K562 (cell line): ENCODE results near the gene RIPOR1. TPM values are rescaled to one million over a fixed set of nuclear protein-coding genes. Genes with fewer than 3 reads are reported as not detected.
A peak's percentile ranks its signal among the peaks of the same experiment; 100 is the strongest.

ENCODE experiments used
- ATAC-seq: fragments of 200-7000 bp; cut with Tn5 transposase; 3 replicates; pipeline ENCODE4 v1.9.1; 2020; ENCODE audit warnings: moderate library complexity
- BruUV-seq: library from RNA; stranded (reverse); fragments of 400-500 nt; replicated peaks from 2 replicates; lab custom pipeline; 2021; lab: Mats Ljungman, UMichigan
- CTCF ChIA-PET: fragments of 300-600 bp; formaldehyde crosslinking; extraction: SDS; loops from one replicate; lab custom pipeline; 2021; ENCODE audit warnings: low intra/inter-chr PET ratio; lab: Yijun Ruan, JAX
- POLR2A ChIA-PET: fragments of 300-600, 350-650 bp; sonication (Branson Sonifier 250); formaldehyde crosslinking; extraction: SDS; loops from one replicate; lab custom pipeline; 2021; ENCODE audit warnings: antibody characterized with exemption, inconsistent platforms; lab: Yijun Ruan, JAX
- DNase-seq, 4 experiments: peaks; one replicate each; pipeline versions ENCODE4 v3.0.0 to v3.0.0-alpha.2; 2011 to 2018; ENCODE audit warnings: low spot score in 3 of 4, mixed read lengths in 3 of 4; ENCODE audit errors: extremely low read depth in 1 of 4
- FAIRE-seq: peaks from 2 replicates; lab custom pipeline; 2011; peaks lifted over from hg19 to GRCh38; lab: Jason Lieb, UNC
- H2AFZ ChIP-seq: 2 replicates; pipeline ENCODE4 v1.6.0; 2011; ENCODE audit warnings: low read depth, low read length, control low read depth, inconsistent platforms
- H3K27ac ChIP-seq: fragments of 200-600 bp; 3 replicates; pipeline ENCODE4 v1.8.0; 2011; ENCODE audit warnings: low read depth, mild to moderate bottlenecking, control low read depth, inconsistent platforms, low read length, moderate library complexity, mixed read lengths; ENCODE audit errors: extremely low read depth
- H3K27me3 ChIP-seq, 2 experiments: fragments of 300-600 bp in 1 of 2; 2 replicates in 1 of 2; 3 replicates in 1 of 2; pipeline versions ENCODE4 v1.6.0 to v1.8.0; 2011; ENCODE audit warnings: inconsistent platforms in 2 of 2, low read length in 2 of 2, mild to moderate bottlenecking in 1 of 2, mixed read lengths in 1 of 2, moderate library complexity in 1 of 2; ENCODE audit not compliant: control insufficient read depth in 2 of 2, insufficient read depth in 2 of 2
- H3K36me3 ChIP-seq: fragments of 300-600 bp; 3 replicates; pipeline ENCODE4 v1.8.0; 2011; ENCODE audit warnings: mild to moderate bottlenecking, low read length, inconsistent platforms; ENCODE audit not compliant: control insufficient read depth, insufficient read depth
- H3K4me1 ChIP-seq, 2 experiments: fragments of 200-600 bp in 1 of 2; replicated peaks in 1 of 2; 2 replicates in 1 of 2; 3 replicates in 1 of 2; pipeline versions ENCODE4 v1.5.1 to v1.8.0; 2011; ENCODE audit warnings: inconsistent platforms in 2 of 2, low read length in 2 of 2, mild to moderate bottlenecking in 1 of 2, mixed read lengths in 1 of 2, moderate library complexity in 1 of 2; ENCODE audit not compliant: control insufficient read depth in 2 of 2, insufficient read depth in 2 of 2
- H3K4me2 ChIP-seq: 2 replicates; pipeline ENCODE4 v1.6.1; 2011; ENCODE audit warnings: low read length, control low read depth, inconsistent platforms, mixed read lengths; ENCODE audit not compliant: insufficient read depth
- H3K4me3 ChIP-seq: fragments of 200-600 bp; sonication (generic), shearing (Covaris generic); 2 replicates; pipeline ENCODE4 v1.5.1; 2016; ENCODE audit warnings: control low read depth, inconsistent platforms
- H3K79me2 ChIP-seq: fragments of 200-600 bp; 3 replicates; pipeline ENCODE4 v1.8.0; 2011; ENCODE audit warnings: low read length, inconsistent platforms; ENCODE audit not compliant: control insufficient read depth, insufficient read depth
- H3K9ac ChIP-seq, 2 experiments: 2 replicates each; pipeline versions ENCODE4 v1.6.0 to v1.6.1; 2011; ENCODE audit warnings: low read depth in 2 of 2, low read length in 2 of 2, control low read depth in 1 of 2, inconsistent platforms in 1 of 2, mild to moderate bottlenecking in 1 of 2, mixed read lengths in 1 of 2; ENCODE audit not compliant: insufficient read depth in 1 of 2
- H3K9me1 ChIP-seq: one replicate; pipeline ENCODE4 v1.6.0; 2011; ENCODE audit warnings: inconsistent platforms, mild to moderate bottlenecking, low read length, moderate library complexity; ENCODE audit not compliant: control insufficient read depth, insufficient read depth
- H3K9me3 ChIP-seq: replicated peaks from 2 replicates; pipeline ENCODE4 v1.5.1; 2011; ENCODE audit warnings: low read depth, low read length, inconsistent platforms; ENCODE audit not compliant: control insufficient read depth, insufficient read depth
- H4K20me1 ChIP-seq: replicated peaks from 2 replicates; pipeline ENCODE4 v1.6.1; 2011; ENCODE audit warnings: low read length, inconsistent platforms, mixed read lengths; ENCODE audit not compliant: control insufficient read depth, insufficient read depth
- ARNT ChIP-seq, 2 experiments: fragments of 450-650 bp; IDR thresholded peaks; 2 replicates each; pipeline ENCODE4 v1.6.1; 2016; ENCODE audit warnings: mild to moderate bottlenecking in 1 of 2
- BHLHE40 ChIP-seq: IDR thresholded peaks from 2 replicates; pipeline ENCODE4 v1.6.1; 2011; ENCODE audit warnings: low read length, improper control_type of control experiment
- CBFA2T3 ChIP-seq: fragments of 450-650 bp; IDR thresholded peaks from 2 replicates; pipeline ENCODE4 v1.6.1; 2017
- DPF2 ChIP-seq: fragments of 450-650 bp; IDR thresholded peaks from 2 replicates; pipeline ENCODE4 v1.6.1; 2016
- ESRRA ChIP-seq: fragments of 450-650 bp; IDR thresholded peaks from 2 replicates; pipeline ENCODE4 v1.6.1; 2014; ENCODE audit warnings: low read depth, mild to moderate bottlenecking, moderate library complexity, borderline replicate concordance
- HDAC1 ChIP-seq, 2 experiments: fragments of 450-650 bp; IDR thresholded peaks; 2 replicates each; pipeline ENCODE4 v1.6.1; 2016 to 2017; ENCODE audit warnings: inconsistent platforms in 1 of 2, mild to moderate bottlenecking in 1 of 2, moderate library complexity in 1 of 2
- NONO ChIP-seq, 2 experiments: fragments of 200-400 bp in 1 of 2; fragments of 450-650 bp in 1 of 2; formaldehyde crosslinking in 1 of 2; IDR thresholded peaks; 2 replicates each; pipeline ENCODE4 v1.6.1; 2017; ENCODE audit warnings: low read depth in 2 of 2, mild to moderate bottlenecking in 2 of 2, moderate library complexity in 2 of 2, low read length in 1 of 2
- TOE1 ChIP-seq, 2 experiments: fragments of 450-650 bp in 1 of 2; sonication (generic) in 1 of 2; formaldehyde crosslinking in 1 of 2; IDR thresholded peaks; 2 replicates each; pipeline versions ENCODE4 v1.7.1 to v1.8.0; 2016 to 2022; ENCODE audit warnings: borderline replicate concordance in 2 of 2, mild to moderate bottlenecking in 2 of 2, antibody characterized with exemption in 1 of 2, inconsistent platforms in 1 of 2, low read depth in 1 of 2, missing genetic modification reagents in 1 of 2, moderate library complexity in 1 of 2
- ZEB2 ChIP-seq: fragments of 450-650 bp; IDR thresholded peaks from 2 replicates; pipeline ENCODE4 v1.6.1; 2016
- WGBS: fragments of 100-300 bp; shearing (Covaris generic); methylation state at CpG from one replicate; pipeline ENCODE4 v1.1.6; 2016; ENCODE audit warnings: low coverage, mixed read lengths; ENCODE audit not compliant: insufficient coverage; ENCODE audit errors: missing lambda C conversion rate; 5-methylcytosine and 5-hydroxymethylcytosine counted together
- in situ Hi-C: fragments of 300-500 bp; cut with MboI; formaldehyde crosslinking; loops from 4 replicates; pipeline ENCODE4 v1.15.0; 2018; ENCODE audit warnings: inconsistent platforms, mixed read lengths
- intact Hi-C: fragments of 100-400 bp; cut with micrococcal nuclease; formaldehyde crosslinking; loops from 2 replicates; pipeline ENCODE4 v1.14.2; 2022
- polyA plus RNA-seq, 8 experiments: library from polyadenylated mRNA; depleted of rRNA in 4 of 8; stranded (reverse) in 5 of 8; unstranded in 3 of 8; fragments of >200 nt; fragmentation: Nextera tagmentation in 2 of 8; fragmentation: Illumina TruSeq in 1 of 8; extraction: Ambion mirVana in 2 of 8; extraction: Trizol in 1 of 8; gene quantifications; 2 replicates each; pipeline versions ENCODE4 v1.2.1 to v1.2.3, GENCODE V29; 2011 to 2014; ENCODE audit warnings: inconsistent platforms in 1 of 8, missing spikeins in 1 of 8
- total RNA-seq, 7 experiments: library from RNA; depleted of rRNA in 6 of 7; stranded (reverse); fragments of >200 nt in 6 of 7; fragmentation: Illumina TruSeq in 2 of 7; extraction: Trizol in 2 of 7; gene quantifications; 2 replicates each; pipeline versions ENCODE4 v1.2.1 to v1.2.3, GENCODE V29; 2011 to 2021; ENCODE audit warnings: low replicate concordance in 1 of 7
- TF ChIP-seq, protein P1 (sequence below): sonication (generic); formaldehyde crosslinking; IDR thresholded peaks from 2 replicates; pipeline ENCODE4 v1.8.0; 2022; ENCODE audit warnings: missing genetic modification reagents, mild to moderate bottlenecking, moderate library complexity, borderline replicate concordance

RIPOR1 gene
- total and polyA plus RNA-seq, 9 of the 15 experiments (the other 6 are each of a cell fraction or from before 2014, with no cell fraction given): 0.36 to 31.1 (median 3.0) TPM

DNA sequence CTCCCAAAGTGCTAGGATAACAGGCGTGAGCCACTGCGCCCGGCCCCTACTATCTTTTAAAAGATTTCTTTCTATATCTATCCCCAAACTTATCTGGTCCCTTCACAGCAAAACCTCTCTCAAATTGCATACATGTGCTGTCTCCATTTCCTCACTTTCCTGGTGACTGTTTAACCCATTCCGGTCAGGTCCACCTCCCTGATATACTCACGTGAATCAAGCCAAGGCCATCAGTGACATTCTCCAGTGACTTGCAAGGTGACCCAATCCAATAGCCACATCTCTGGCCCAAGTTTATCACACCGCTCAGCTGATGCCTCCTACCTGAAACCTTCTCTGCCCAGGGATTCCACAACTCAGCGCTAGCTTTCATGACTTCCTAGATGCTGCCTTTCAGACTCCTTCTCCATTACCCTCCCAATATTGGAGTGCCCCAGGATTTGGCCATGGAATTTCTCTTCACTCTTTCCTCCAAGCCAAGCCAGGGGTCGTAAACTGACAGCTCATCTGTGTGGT is 32.3 kb downstream of the RIPOR1 start:
- no peaks in the 10 kb centered on the region for H3K27me3 ChIP-seq
- no peaks in the 10 kb centered on the region for H3K9me3 ChIP-seq
- no peaks in the 10 kb centered on the region for H4K20me1 ChIP-seq
- POLR2A ChIA-PET: interaction anchor here (0.6 to 3.2 kb wide), 6 partner anchors 9 to 138 kb away, joined by 3 to 24 read pairs (median 5); no protein-coding TSS in a partner anchor
- H3K4me2 ChIP-seq: peak overlapping the region; percentile 81
- DNase-seq (peak in 3 of 4 experiments; percentile 16 to 57 (median 16)), ATAC-seq (no peak), FAIRE-seq (no peak)
- intact Hi-C loops (loop anchor here (5.0 kb wide), 1 partner anchor 81 kb away; no protein-coding TSS in a partner anchor), in situ Hi-C loops (no loop called here)
- H3K79me2 ChIP-seq: peaks cover 43% of the 10 kb centered on the region
- TF ChIP-seq NONO (IDR thresholded peaks at IDR 0.05; ENCODE audit: low read depth in 2 of 2, low read length in 1 of 2) (no peak), TOE1 (IDR thresholded peaks at IDR 0.05; ENCODE audit: borderline replicate concordance) (0 out of 2 replicates have a peak, but pooled peaks have one; percentile 47), TOE1 (CRISPR knock-in tag; IDR thresholded peaks at IDR 0.05; ENCODE audit: borderline replicate concordance, low read depth) (no peak), HDAC1 (IDR thresholded peaks at IDR 0.05) (0 out of 4 replicates have a peak, but pooled peaks of 1 of the 2 experiments have one; percentile 21), ESRRA (no peak), ARNT (IDR thresholded peaks at IDR 0.05) (0 out of 4 replicates have a peak, but pooled peaks of 1 of the 2 experiments have one; percentile 16), CBFA2T3 (0 out of 2 replicates have a peak, but pooled peaks have one; percentile 11), ZEB2 (0 out of 2 replicates have a peak, but pooled peaks have one; percentile 24), DPF2 (peak; percentile 50; the same call in 1 of the 2 replicates), BHLHE40 (peak; percentile 70)
- TF ChIP-seq, protein P1, sequence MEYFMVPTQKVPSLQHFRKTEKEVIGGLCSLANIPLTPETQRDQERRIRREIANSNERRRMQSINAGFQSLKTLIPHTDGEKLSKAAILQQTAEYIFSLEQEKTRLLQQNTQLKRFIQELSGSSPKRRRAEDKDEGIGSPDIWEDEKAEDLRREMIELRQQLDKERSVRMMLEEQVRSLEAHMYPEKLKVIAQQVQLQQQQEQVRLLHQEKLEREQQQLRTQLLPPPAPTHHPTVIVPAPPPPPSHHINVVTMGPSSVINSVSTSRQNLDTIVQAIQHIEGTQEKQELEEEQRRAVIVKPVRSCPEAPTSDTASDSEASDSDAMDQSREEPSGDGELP (CRISPR knock-in tag): peak; percentile 56
- H3K36me3 ChIP-seq: peaks cover 4% of the 10 kb centered on the region; the same call in 1 of the 3 replicates
- peak overlapping the region; percentile 99 for H3K27ac ChIP-seq
- peak overlapping the region; percentile 97 for H3K4me3 ChIP-seq
- WGBS: 14% methylated on average over 8 of the region's 8 CpGs
- CTCF ChIA-PET: interaction anchor here (0.5 kb wide), 1 partner anchor 63 kb away, joined by 3 read pairs; no protein-coding TSS in a partner anchor
- peak overlapping the region; percentile 75 to 84; a peak in 3 of 4 replicates for H3K9ac ChIP-seq
- H2AFZ ChIP-seq: peak overlapping the region; percentile 43; the same call in 1 of the 2 replicates
- H3K4me1 ChIP-seq: peaks cover 15 to 21% of the 10 kb centered on the region in 2 experiments; a peak in 4 of 5 replicates
- H3K9me1 ChIP-seq: no peaks in the 10 kb centered on the region
- TSS peak; percentile 67 for BruUV-seq
